Measurements from ENCODE around the gene RASL12. TPM values are rescaled to one million over a fixed set of nuclear protein-coding genes. Genes with fewer than 3 reads are reported as not detected.
A peak's percentile ranks its signal among the peaks of the same experiment; 100 is the strongest.

The RASL12 gene
- total and polyA plus RNA-seq, 7 donors: 1.8 to 102 (median 29.1) TPM

- Histone ChIP-seq H3K27me3 (no peaks in the 10 kb centered on the region), H3K9me3 (no peaks in the 10 kb centered on the region), H3K4me3 (no peak overlapping the region), H3K36me3 (peaks cover 0 to 30% (median 4%) of the 10 kb centered on the region in 4 donors), H3K27ac (no peak overlapping the region), H3K4me1 (peaks cover 0 to 9% (median 8%) of the 10 kb centered on the region in 4 donors)
- 81 to 85% methylated on average over 6 of the region's 6 CpGs for WGBS, 2 donors
- intact Hi-C loops (cut with DNase I): no loop called here
- TF ChIP-seq EP300 (IDR thresholded peaks at IDR 0.05): no peak
- no peak for TF ChIP-seq POLR2A (IDR thresholded peaks at IDR 0.05)
- TF ChIP-seq, protein P1, sequence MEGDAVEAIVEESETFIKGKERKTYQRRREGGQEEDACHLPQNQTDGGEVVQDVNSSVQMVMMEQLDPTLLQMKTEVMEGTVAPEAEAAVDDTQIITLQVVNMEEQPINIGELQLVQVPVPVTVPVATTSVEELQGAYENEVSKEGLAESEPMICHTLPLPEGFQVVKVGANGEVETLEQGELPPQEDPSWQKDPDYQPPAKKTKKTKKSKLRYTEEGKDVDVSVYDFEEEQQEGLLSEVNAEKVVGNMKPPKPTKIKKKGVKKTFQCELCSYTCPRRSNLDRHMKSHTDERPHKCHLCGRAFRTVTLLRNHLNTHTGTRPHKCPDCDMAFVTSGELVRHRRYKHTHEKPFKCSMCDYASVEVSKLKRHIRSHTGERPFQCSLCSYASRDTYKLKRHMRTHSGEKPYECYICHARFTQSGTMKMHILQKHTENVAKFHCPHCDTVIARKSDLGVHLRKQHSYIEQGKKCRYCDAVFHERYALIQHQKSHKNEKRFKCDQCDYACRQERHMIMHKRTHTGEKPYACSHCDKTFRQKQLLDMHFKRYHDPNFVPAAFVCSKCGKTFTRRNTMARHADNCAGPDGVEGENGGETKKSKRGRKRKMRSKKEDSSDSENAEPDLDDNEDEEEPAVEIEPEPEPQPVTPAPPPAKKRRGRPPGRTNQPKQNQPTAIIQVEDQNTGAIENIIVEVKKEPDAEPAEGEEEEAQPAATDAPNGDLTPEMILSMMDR (IDR thresholded peaks at IDR 0.05): no peak
- no peak for TF ChIP-seq POLR2AphosphoS5 (IDR thresholded peaks at IDR 0.05)
- no peak for DNase-seq
These were observed 38.3 kb upstream of the RASL12 start for GRCh38 chr15:65106011-65106590.

- peaks cover 0 to 40% (median 4%) of the 10 kb centered on the region in 4 donors for H3K36me3 ChIP-seq
- H3K27me3 ChIP-seq: no peaks in the 10 kb centered on the region
- no peak for DNase-seq
- TF ChIP-seq POLR2A (IDR thresholded peaks at IDR 0.05) (no peak), POLR2AphosphoS5 (IDR thresholded peaks at IDR 0.05) (no peak), EP300 (IDR thresholded peaks at IDR 0.05) (no peak)
- TF ChIP-seq, protein P1 (IDR thresholded peaks at IDR 0.05): no peak
- 93 to 94% methylated on average over 5 of the region's 5 CpGs for WGBS, 2 donors
- H3K9me3 ChIP-seq: no peaks in the 10 kb centered on the region
- no peak overlapping the region for H3K4me3 ChIP-seq
- peaks cover 0 to 15% (median 12%) of the 10 kb centered on the region in 4 donors for H3K4me1 ChIP-seq
- H3K27ac ChIP-seq: no peak overlapping the region
- intact Hi-C loops (cut with DNase I): no loop called here
These were observed 37.2 kb upstream of the RASL12 start for GRCh38 chr15:65105038-65105437.

GRCh38 chr15:65102912-65103311, 35.1 kb upstream of the RASL12 start:
- TF ChIP-seq POLR2AphosphoS5 (IDR thresholded peaks at IDR 0.05) (no peak), EP300 (IDR thresholded peaks at IDR 0.05) (no peak), POLR2A (IDR thresholded peaks at IDR 0.05) (no peak)
- TF ChIP-seq, protein P1 (IDR thresholded peaks at IDR 0.05): no peak
- Histone ChIP-seq H3K4me1 (peaks cover 0 to 15% (median 12%) of the 10 kb centered on the region in 4 donors), H3K4me3 (no peak overlapping the region), H3K9me3 (no peaks in the 10 kb centered on the region), H3K27me3 (no peaks in the 10 kb centered on the region), H3K36me3 (peaks cover 0 to 62% (median 14%) of the 10 kb centered on the region in 4 donors), H3K27ac (no peak overlapping the region)
- intact Hi-C loops (cut with DNase I): no loop called here
- no peak for DNase-seq
- 97% methylated on average over 3 of the region's 3 CpGs for WGBS, 2 donors

- Histone ChIP-seq H3K36me3 (peaks cover 0 to 66% (median 18%) of the 10 kb centered on the region in 4 donors), H3K4me1 (peaks cover 0 to 16% (median 13%) of the 10 kb centered on the region in 4 donors), H3K27ac (peak overlapping the region in 1 of 4 donors; percentile 19), H3K4me3 (no peak overlapping the region), H3K27me3 (no peaks in the 10 kb centered on the region), H3K9me3 (no peaks in the 10 kb centered on the region)
- WGBS, 2 donors: 86 to 88% methylated on average over 75 of the region's 75 CpGs
- DNase-seq: peak; percentile 68
- intact Hi-C loops (cut with DNase I): loop anchor here (1.0 to 2.0 kb wide), 2 partner anchors 48 to 69 kb away; no protein-coding TSS in a partner anchor
- no peak for TF ChIP-seq EP300 (IDR thresholded peaks at IDR 0.05)
- TF ChIP-seq POLR2A (IDR thresholded peaks at IDR 0.05): no peak
- TF ChIP-seq, protein P1 (IDR thresholded peaks at IDR 0.05): no peak
- no peak for TF ChIP-seq POLR2AphosphoS5 (IDR thresholded peaks at IDR 0.05)
These were observed 34.3 kb upstream of the RASL12 start for GRCh38 chr15:65101891-65102708.

Measured in sigmoid colon (tissue), 7 donors.